GM08714 (cell line): ENCODE data around the gene TTC33.
"Not testable (repeated sequence)": the region's sequence is repeated elsewhere in the genome, so short reads cannot be mapped to it uniquely, and the experiment has no call there.

ENCODE experiments used
- H3K4me3 ChIP-seq: fragments of 200-500 bp; sonication (Bioruptor generic); 2 replicates; pipeline ENCODE4 v1.5.1; 2014; ENCODE audit warnings: mild to moderate bottlenecking, low read length, inconsistent platforms
- ZNF274 ChIP-seq: IDR thresholded peaks from 2 replicates; pipeline ENCODE4 v1.6.1; 2012; ENCODE audit warnings: mild to moderate bottlenecking, low read depth, low read length

TTC33 gene, protein sequence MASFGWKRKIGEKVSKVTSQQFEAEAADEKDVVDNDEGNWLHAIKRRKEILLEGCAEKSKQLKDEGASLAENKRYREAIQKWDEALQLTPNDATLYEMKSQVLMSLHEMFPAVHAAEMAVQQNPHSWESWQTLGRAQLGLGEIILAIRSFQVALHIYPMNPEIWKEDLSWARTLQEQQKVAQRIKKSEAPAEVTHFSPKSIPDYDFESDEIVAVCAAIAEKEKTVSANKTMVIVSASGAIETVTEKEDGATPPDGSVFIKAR

DNA sequence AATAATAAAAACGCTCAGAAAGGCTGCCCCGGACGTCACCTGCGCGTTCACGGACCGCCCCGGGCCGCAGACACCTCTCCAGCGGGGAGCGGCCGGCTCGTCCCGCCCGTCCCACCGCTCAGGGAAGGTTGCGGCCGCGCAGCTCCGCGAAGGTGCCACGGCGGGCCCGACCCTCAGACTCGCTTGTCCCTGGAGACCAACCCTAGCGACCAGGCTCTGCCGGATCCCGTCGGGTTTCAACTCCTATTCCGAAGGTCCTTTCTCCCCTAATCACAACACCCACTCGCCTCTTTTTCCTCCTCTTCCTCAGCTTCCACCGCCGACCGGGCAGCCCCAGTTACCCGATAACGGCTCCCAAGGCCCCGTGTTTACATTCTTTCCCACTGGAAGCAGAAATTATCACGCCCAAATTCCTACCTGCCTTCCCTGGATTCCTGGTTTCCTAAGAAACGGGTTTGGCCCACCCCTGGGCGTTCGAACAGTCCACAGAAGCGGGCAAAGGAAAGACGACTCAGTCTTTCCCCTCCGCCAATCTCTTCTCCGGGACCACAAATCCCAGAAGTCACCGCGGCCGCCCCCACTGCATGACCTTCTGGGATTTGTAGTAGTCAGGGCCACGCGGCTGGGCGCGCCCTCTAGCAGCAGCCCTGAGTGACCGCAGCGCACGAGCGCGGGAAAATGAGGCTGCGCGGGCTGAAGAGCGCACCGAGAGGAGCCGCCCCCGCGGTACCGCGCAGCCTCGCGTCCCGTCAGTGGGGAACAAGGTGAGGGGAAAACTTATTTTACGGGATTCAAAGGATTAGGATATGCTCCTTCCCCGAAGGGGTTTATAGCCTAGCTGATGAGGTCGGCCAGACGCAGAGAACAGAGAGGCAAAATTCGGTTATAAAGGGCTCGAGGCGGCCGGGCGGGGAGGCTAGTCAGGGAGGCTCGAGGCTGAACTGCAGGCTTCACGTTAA lies at the start of gene TTC33:
Gene TTC33 (minus strand): TSS at position 555 of the 959 bp plus-strand sequence. CDS start 8,943 bp downstream, outside the sequence.
- TF ChIP-seq ZNF274, result no peak
- peak within 1 kb of the TSS; percentile 90 for H3K4me3 ChIP-seq

DNA sequence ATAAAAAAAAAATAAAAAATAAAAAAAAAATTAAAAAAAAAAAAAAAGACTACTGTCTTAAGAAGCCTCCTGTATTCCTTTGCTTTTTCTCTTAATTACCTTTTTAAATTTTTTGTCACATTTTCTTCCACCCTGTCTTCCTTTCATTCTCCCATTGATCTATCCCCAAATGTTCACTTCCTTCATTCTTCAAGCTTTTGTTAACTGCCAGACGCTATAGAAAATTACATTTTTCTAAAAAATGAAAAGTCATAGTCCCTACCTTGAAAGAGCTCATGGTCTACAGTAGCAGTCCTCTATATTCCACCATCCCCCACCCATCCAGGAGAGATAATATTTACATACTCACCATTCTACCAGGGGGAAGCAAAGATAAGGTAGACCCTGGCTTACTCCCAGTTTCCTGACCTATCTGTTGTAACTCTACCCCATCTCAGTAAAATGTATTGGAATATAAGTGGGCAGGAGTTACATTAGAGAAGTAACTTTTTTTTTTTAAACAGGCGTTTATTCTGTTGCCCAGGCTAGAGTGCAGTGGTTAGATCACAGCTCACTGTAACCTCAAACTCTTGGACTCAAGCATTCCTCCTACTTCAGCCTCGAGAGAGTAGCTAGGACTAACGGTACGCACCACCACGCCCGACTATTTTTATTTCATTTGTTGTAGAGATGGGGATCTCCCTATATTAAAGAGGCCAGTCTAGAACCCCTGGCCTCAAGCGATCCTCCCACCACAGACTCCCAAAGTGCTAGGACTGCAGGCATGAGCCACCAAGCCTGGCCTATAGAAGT lies 46.2 kb upstream of the TTC33 start:
- no peak for TF ChIP-seq ZNF274
- no peak overlapping the region for H3K4me3 ChIP-seq

DNA sequence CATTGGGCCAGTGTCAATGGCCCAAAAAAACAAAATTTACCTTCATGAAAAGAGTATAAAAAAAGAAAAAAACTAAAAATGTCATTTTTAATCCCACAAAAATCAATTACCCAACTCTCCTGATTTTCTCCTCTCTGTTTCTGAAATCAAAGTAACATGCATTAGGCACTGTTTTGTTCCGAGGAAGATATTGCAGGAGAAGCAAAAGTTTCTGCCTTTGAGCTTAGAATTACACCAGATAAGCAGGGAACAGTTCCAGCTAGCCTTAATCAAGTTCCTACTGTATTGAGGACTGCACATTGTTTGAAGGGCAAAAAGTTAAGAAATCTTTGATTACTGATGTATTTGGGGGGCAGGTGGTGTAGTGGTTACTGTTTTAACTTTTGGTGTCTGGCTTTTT lies 43.5 kb upstream of the TTC33 start:
- no peak for TF ChIP-seq ZNF274
- H3K4me3 ChIP-seq, result no peak overlapping the region; the same call in 1 of the 2 replicates

DNA sequence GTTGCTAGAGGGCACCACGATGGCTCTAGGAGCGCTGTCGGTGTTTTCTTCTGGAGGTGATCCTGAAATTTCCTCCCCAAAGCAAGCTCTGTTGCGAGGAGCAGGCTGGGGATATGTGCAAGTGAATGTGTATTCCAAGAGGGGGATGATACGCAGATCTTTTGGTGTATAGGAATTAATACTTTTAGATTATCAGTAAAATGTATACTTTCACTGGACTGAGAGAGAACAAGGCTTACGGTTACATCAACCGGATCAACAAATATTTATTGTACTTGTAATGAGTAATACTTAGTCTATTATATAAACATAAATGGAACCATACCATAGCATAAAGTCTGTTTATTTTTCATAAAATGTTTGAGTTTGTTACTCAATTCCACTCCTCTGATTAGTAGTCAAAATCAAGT lies 43.0 kb upstream of the TTC33 start:
- no peak for TF ChIP-seq ZNF274
- H3K4me3 ChIP-seq, result peak overlapping the region; percentile 78

DNA sequence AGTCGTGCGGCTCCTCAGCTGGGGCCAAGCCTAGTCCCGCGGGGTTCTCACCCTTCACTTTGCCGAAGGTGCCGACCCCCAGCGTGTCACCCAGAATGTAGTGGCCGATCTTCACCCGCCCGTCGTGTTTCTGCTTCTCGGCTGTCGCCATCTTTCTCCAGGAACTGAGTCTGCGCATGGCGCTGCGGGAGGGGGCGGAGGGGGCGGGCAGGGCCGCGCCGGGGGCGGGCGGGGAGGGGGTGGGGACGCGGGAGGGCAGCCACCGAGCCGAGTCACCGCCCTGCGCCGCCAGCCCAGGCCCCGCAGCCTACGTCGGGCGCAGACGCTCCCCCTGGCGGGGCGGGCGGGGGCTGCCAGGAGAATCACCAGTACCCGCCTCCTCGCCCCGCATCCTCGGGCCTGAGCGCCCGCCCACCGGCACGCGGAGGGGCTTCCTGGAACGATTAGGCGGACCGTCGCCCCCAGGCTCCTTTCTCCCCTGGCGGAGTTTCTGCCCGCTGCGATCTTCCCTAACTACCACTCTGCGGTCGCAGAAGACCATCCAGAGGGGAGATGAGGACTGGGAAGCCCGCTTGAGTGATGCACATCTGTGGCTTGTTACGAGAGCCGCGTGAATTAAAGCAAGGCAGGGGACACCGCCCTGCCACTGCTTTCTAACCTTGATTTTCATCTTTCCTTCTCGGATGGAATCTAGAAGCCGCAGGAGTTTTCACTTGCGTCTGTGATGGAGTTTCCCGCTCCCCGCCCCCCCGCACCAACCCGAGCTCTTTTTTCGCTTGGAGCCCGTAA lies 42.4 kb upstream of the TTC33 start, which contains the start of gene PRKAA1:
Gene PRKAA1 (minus strand): TSS at position 363 of the 789 bp plus-strand sequence. CDS start 185 bp downstream, at position 178.
- peak within 1 kb of the TSS; percentile 82 for H3K4me3 ChIP-seq
- no peak for TF ChIP-seq ZNF274

DNA sequence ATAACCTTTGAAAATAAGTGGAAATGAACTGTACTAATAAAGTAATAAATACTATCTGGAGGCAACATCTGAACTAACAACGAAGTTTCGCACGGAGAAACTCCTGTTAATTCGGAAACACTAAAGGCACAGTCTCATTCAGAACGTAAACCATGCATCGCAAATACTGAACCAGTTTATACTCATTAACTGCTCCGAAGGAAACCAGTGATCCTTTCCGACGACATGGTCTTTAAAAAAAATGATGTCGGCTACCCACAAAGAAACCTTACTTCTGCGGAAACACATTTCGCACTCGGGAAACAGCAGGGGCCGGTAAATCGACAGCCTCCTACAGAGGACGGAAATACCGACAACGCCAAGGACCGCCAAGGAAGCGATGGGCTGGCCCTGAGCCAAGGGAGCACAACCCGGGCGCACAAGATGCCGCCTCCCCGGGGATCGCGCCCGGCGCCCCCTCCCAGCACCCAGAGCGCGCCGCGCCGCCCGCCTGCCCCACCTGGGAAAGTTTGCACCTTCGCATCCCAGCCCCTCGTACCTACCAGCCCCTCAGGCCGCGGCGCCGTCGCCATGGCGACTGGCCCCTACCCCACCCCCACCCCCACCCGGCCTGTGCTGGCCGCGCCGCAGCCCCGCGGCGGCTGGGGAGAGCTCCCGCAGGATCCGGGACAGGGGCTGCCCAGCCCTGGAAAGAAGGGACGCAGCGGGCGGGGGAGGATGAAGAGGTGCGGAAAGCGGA lies 41.7 kb upstream of the TTC33 start:
- TF ChIP-seq ZNF274, result no peak
- H3K4me3 ChIP-seq, result peak overlapping the region; percentile 82

DNA sequence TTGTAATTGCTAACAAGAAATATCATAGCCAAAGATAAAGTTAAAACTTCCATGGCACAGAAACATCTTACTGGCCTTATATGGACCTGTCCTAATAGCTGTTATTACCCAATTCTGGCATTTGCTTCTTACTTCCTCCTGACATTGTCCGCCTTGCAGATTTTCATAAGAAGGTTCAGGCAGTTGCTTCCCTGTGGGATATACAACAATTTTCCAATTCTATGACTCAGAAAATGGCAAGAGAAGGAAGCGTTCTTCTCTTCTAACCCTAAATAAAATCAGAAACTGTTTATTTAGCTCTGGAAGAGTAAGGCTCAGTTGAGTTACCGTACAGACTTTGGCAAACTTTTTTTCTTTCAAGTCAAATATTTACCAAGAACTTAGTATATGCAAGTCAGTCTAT lies 40.7 kb upstream of the TTC33 start:
- TF ChIP-seq ZNF274, result no peak
- H3K4me3 ChIP-seq, result peak overlapping the region; percentile 82; the same call in 1 of the 2 replicates

DNA sequence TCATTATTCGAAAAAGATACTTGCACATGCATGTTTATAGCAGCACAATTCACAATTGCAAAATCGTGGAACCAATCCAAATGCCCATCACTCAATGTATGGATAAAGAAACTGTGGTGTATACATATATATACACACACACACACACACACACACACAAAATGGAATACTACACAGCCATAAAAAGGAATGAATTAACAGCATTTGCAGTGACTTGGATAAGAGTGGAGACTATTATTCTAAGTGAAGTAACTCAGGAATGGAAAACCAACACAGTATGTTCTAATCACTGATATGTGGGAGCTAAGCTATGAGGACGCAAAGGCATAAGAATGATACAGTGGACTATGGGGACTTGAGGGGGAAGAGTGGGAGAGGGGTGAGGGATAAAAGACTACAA lies 39.1 kb upstream of the TTC33 start:
- H3K4me3 ChIP-seq, result not testable (repeated sequence)

DNA sequence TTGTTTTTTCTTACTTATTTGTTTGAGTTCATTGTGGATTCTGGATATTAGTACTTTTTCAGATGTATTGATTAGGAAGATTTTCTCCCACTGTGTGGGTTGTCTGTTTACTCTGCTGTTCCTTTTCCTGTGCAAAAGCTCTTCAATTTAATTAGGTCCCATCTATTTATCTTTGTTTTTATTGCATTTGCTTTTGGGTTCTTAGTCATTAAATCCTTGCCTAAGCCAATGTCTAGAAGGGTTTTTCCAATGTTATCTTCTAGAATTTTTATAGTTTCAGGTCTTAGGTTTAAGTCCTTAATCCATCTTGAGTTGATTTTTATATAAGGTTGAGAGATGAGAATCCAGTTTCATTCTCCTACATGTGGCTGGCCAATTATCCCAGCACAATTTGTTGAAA lies 38.6 kb upstream of the TTC33 start:
- not testable (repeated sequence) for H3K4me3 ChIP-seq

DNA sequence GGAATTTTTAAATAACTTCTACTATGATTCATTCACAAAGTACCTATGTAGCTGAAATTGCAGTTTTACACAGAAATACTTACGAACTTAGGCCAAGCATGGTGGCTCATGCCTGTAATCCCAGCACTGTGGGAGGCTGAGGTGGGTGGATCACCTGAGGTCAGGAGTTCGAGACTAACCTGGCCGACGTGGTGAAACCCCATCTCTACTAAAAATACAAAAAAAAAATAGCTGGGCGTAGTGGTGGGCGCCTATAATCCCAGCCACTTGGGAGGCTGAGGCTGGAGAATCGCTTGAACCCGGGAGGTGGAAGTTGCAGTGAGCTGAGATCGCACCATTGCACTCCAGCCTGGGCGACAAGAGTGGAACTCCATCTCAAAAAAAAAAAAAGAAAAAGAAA lies 36.9 kb upstream of the TTC33 start:
- H3K4me3 ChIP-seq, result not testable (repeated sequence)

DNA sequence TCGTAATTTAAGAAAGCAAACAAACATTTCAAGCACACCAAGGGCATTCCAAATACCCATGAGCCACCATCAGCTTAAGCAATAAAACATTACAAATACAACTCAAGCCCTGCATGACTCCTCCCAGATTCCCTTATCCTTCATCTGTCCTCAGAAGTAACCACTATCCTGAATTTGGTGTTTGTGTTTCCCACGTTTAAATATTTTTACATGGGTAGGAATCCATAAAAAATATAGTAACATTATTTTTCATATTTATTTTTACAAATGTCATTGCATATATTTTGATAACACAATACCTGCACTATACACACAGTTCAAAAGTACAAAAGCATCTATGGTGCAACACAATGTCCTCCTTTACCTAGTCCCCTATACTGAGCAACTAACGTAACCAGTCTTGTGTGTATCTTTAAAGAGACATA lies 36.0 kb upstream of the TTC33 start:
- TF ChIP-seq ZNF274, result no peak
- no peak overlapping the region for H3K4me3 ChIP-seq

DNA sequence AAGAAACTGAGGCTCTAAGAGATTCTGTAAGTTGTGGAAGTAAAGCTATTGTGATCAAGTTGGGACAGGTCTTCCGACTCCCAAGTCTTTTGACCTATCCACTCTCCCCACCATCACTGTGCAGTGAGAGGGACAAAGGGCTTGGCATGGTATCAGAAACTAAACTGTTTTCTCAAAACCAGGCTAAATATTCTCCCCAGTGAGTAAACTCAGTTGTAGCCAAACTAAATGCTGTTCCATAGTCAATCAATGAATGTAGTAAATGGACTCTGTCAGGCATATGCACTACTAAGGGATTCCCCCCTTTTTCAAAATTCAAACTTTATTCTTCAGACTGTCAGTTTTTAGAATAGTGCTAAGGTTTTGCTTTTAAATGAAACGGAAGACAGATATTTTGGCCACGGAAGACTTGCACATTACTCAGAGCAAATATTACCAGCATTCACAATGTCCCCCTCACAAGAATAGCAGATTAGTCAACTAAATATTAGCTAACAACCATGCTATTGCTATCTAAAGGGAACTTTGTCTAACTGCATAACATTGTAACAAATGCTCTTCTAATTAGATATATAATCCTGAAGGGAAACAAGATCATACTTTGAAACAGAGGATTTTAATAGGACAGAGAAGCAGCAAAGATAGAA lies 35.3 kb upstream of the TTC33 start:
- TF ChIP-seq ZNF274, result no peak
- H3K4me3 ChIP-seq, result no peak overlapping the region

DNA sequence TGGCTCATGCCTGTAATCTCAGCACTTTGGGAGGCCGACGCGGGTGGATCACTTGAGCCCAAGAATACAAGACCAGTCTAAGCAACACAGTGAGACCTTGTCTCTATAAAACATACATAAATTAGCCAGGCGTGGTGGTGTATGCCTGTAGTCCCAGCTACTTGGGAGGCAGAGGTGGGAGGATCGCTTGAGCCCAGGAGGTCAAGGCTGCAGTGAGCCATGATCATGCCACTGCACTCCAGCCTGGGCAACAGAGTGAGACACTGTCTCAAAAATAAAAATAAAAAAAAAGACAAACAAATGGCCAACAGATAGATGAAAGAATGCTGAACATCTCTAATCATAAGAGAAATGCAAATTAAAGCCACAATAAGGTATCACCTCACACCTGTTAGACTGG lies 33.2 kb upstream of the TTC33 start:
- H3K4me3 ChIP-seq, result not testable (repeated sequence)
